ENCODE data around the gene KRT32.
A peak's percentile ranks its signal among the peaks of the same experiment; 100 is the strongest.

GRCh38 chr17:41496803-41497484 lies 29.8 kb upstream of the KRT32 start:
- peak; percentile 85 for TF ChIP-seq CTCF (IDR thresholded peaks at IDR 0.05)
- TF ChIP-seq POLR2AphosphoS5 (IDR thresholded peaks at IDR 0.05; ENCODE audit: low read depth, low read length): no peak
- no peak for TF ChIP-seq REST (IDR thresholded peaks at IDR 0.05; ENCODE audit: insufficient read depth in 1 of 2, low read depth in 2 of 2, low read length in 1 of 2)
- no peak for TF ChIP-seq SIN3A (IDR thresholded peaks at IDR 0.05; ENCODE audit: borderline replicate concordance, insufficient read depth, low read depth, low read length)

Data from Panc1 (cell line).